Esophagus squamous epithelium (tissue), 5 donors: ENCODE data around the gene DOCK3. TPM values are rescaled to one million over a fixed set of nuclear protein-coding genes. Genes with fewer than 3 reads are reported as not detected.

Source experiments
- DNase-seq: peaks from one replicate; lab custom pipeline; 2025; lab: John Stamatoyannopoulos, UW
- H3K27ac ChIP-seq, 4 donors: fragments of 200-600 bp; sonication (generic); one replicate each; pipeline ENCODE4 v1.5.1; 2016 to 2019; ENCODE audit warnings: mild to moderate bottlenecking in 1 of 4
- H3K27me3 ChIP-seq, 4 donors: fragments of 200-600 bp; sonication (generic); 1 replicate in 3 of 4; 2 replicates in 1 of 4; pipeline versions ENCODE4 v1.5.1 to v1.6.0; 2017 to 2021; ENCODE audit warnings: antibody characterized with exemption in 1 of 4
- H3K36me3 ChIP-seq, 3 donors: fragments of 200-600 bp; sonication (generic); one replicate each; pipeline ENCODE4 v1.5.1; 2016 to 2019
- H3K4me1 ChIP-seq, 3 donors: fragments of 200-600 bp; sonication (generic); one replicate each; pipeline ENCODE4 v1.5.1; 2017 to 2019
- H3K4me3 ChIP-seq, 4 donors: fragments of 200-600 bp; sonication (generic); 1 replicate in 3 of 4; 2 replicates in 1 of 4; pipeline ENCODE4 v1.5.1; 2016 to 2019; ENCODE audit warnings: mild to moderate bottlenecking in 2 of 4, moderate library complexity in 1 of 4
- H3K9me3 ChIP-seq, 3 donors: fragments of 200-600 bp; sonication (generic); one replicate each; pipeline ENCODE4 v1.5.1; 2016 to 2019
- CTCF ChIP-seq, 6 experiments: fragments of 450-650 bp in 4 of 6; fragments of 200-600 bp in 2 of 6; sonication (generic) in 2 of 6; IDR thresholded peaks; one replicate each; pipeline ENCODE4 v1.5.1; 2016 to 2019; ENCODE audit warnings: antibody characterized with exemption in 6 of 6, mild to moderate bottlenecking in 4 of 6, moderate library complexity in 4 of 6
- POLR2A ChIP-seq, 4 donors: fragments of 450-650 bp; IDR thresholded peaks; one replicate each; pipeline ENCODE4 v1.6.1; 2017; ENCODE audit warnings: antibody characterized with exemption in 4 of 4, mild to moderate bottlenecking in 4 of 4, moderate library complexity in 3 of 4
- WGBS, 2 donors: methylation state at CpG; one replicate each; pipeline ENCODE4 v1.1.5; 2018; 5-methylcytosine and 5-hydroxymethylcytosine counted together
- intact Hi-C: fragments of 100-400 bp; cut with DNase I; formaldehyde crosslinking; loops from one replicate; pipeline ENCODE4 v1.15.0; 2022
- total RNA-seq, 4 donors: library from RNA; depleted of rRNA; stranded (reverse); fragments of >200 nt; gene quantifications; one replicate each; pipeline ENCODE4 v1.1.0, GENCODE V29; 2016
- donor health status: DM: yes; HTN: yes; CAD: no.

DOCK3 gene
- total RNA-seq, 4 donors from 2014 or later, result 0.92 to 1.7 (median 1.4) TPM

GRCh38 chr3:50655009-50655830 lies 19.5 kb upstream of the DOCK3 start:
- intact Hi-C loops, result no loop called here
- DNase-seq, result no peak
- Histone ChIP-seq H3K9me3 (no peaks in the 10 kb centered on the region), H3K4me1 (peaks cover 0 to 3% (median 0%) of the 10 kb centered on the region in 3 donors), H3K4me3 (no peak overlapping the region), H3K27me3 (no peaks in the 10 kb centered on the region), H3K36me3 (no peaks in the 10 kb centered on the region), H3K27ac (no peak overlapping the region)
- TF ChIP-seq POLR2A (IDR thresholded peaks at IDR 0.05) (no peak), CTCF (IDR thresholded peaks at IDR 0.05) (no peak)
- 33 to 40% methylated on average over 1 of the region's 3 CpGs for WGBS, 2 donors

- 67 to 69% methylated on average over 7 to 8 of the region's 8 CpGs for WGBS, 2 donors
- Histone ChIP-seq H3K4me3 (no peak overlapping the region), H3K27ac (no peak overlapping the region), H3K36me3 (no peaks in the 10 kb centered on the region), H3K27me3 (no peaks in the 10 kb centered on the region), H3K4me1 (peaks cover 0 to 3% (median 0%) of the 10 kb centered on the region in 3 donors), H3K9me3 (no peaks in the 10 kb centered on the region)
- DNase-seq, result no peak
- TF ChIP-seq CTCF (IDR thresholded peaks at IDR 0.05), result no peak
- no peak for TF ChIP-seq POLR2A (IDR thresholded peaks at IDR 0.05)
- intact Hi-C loops, result no loop called here
Observed at GRCh38 chr3:50656417-50657195, 18.1 kb upstream of the DOCK3 start.

- Histone ChIP-seq H3K27me3 (no peaks in the 10 kb centered on the region), H3K36me3 (no peaks in the 10 kb centered on the region), H3K9me3 (no peaks in the 10 kb centered on the region), H3K27ac (no peak overlapping the region), H3K4me1 (peaks cover 0 to 3% (median 0%) of the 10 kb centered on the region in 3 donors), H3K4me3 (no peak overlapping the region)
- DNase-seq, result no peak
- TF ChIP-seq CTCF (IDR thresholded peaks at IDR 0.05) (no peak), POLR2A (IDR thresholded peaks at IDR 0.05) (no peak)
- intact Hi-C loops, result no loop called here
- 89 to 94% methylated on average over 5 of the region's 5 CpGs for WGBS, 2 donors
Observed at GRCh38 chr3:50657407-50657806, 17.3 kb upstream of the DOCK3 start.

GRCh38 chr3:50657816-50658215 lies 16.9 kb upstream of the DOCK3 start:
- Histone ChIP-seq H3K27me3 (no peaks in the 10 kb centered on the region), H3K36me3 (no peaks in the 10 kb centered on the region), H3K9me3 (no peaks in the 10 kb centered on the region), H3K4me3 (no peak overlapping the region), H3K27ac (no peak overlapping the region), H3K4me1 (peaks cover 0 to 3% (median 0%) of the 10 kb centered on the region in 3 donors)
- TF ChIP-seq POLR2A (IDR thresholded peaks at IDR 0.05), result no peak
- no peak for TF ChIP-seq CTCF (IDR thresholded peaks at IDR 0.05)
- WGBS, 2 donors, result 86 to 92% methylated on average over 1 to 2 of the region's 3 CpGs
- DNase-seq, result no peak
- intact Hi-C loops, result no loop called here

- WGBS, 2 donors, result 81 to 85% methylated on average over 4 of the region's 6 CpGs
- intact Hi-C loops, result no loop called here
- no peaks in the 10 kb centered on the region for H3K9me3 ChIP-seq
- H3K36me3 ChIP-seq, result no peaks in the 10 kb centered on the region
- DNase-seq, result no peak
- no peak overlapping the region for H3K27ac ChIP-seq
- no peak overlapping the region for H3K4me3 ChIP-seq
- TF ChIP-seq POLR2A (IDR thresholded peaks at IDR 0.05) (no peak), CTCF (IDR thresholded peaks at IDR 0.05) (no peak)
- H3K27me3 ChIP-seq, result no peaks in the 10 kb centered on the region
- peaks cover 0 to 3% (median 0%) of the 10 kb centered on the region in 3 donors for H3K4me1 ChIP-seq
Observed at GRCh38 chr3:50658416-50658815, 16.3 kb upstream of the DOCK3 start.
